Inflammatory macrophage treated with lipopolysaccharide for 1 hour (primary cell): ENCODE results near the gene PLEKHA8.

Experiments
- DNase-seq, 2 donors: peaks; one replicate each; pipeline ENCODE4 v3.0.0-alpha.2; 2020 to 2022

PLEKHA8 gene

GRCh38 chr7:30114536-30115238 is 86.5 kb downstream of the PLEKHA8 start:
- no peak for DNase-seq

- DNase-seq, result no peak
Observed at GRCh38 chr7:30115709-30116297, 87.6 kb downstream of the PLEKHA8 start.

- peak in 1 of 2 donors; percentile 30 for DNase-seq
Observed at GRCh38 chr7:30116771-30117170, 88.6 kb downstream of the PLEKHA8 start.

GRCh38 chr7:30117896-30118295 is 89.7 kb downstream of the PLEKHA8 start:
- DNase-seq, result no peak

DNA sequence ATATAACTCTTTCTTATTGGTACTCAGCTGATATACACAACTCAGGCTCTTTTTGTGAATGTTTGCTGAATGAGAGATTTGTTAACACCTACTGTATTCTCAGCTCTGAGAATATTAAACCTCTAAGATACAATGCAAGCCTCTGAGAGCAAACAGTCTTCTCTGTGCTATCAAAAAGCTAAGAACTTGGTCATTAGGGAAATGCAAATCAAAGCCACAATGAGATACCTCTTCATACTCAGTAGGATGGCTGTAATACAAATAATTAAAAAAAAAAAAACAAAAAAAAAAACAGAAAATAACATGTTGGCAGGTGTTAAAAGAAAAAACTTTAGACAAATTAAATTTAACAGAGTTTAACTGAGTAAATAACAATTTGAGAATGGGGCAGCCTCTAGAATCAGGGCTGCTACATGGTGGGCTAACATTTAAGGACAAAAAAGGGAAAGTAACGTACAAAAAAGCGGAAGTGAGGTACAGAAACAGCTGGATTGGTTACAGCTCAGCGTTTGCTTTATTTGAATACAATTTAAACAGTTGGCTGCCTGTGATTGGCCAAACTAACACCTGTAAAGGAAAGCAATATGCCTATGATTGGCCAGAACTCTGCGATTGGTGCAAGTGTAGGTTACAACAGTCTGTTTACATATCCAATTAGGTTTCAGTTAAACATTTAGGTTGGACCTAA is 91.8 kb downstream of the PLEKHA8 start:
- DNase-seq, result no peak

- DNase-seq, result no peak
Observed at GRCh38 chr7:30133736-30134610, 105.8 kb downstream of the PLEKHA8 start.

DNA sequence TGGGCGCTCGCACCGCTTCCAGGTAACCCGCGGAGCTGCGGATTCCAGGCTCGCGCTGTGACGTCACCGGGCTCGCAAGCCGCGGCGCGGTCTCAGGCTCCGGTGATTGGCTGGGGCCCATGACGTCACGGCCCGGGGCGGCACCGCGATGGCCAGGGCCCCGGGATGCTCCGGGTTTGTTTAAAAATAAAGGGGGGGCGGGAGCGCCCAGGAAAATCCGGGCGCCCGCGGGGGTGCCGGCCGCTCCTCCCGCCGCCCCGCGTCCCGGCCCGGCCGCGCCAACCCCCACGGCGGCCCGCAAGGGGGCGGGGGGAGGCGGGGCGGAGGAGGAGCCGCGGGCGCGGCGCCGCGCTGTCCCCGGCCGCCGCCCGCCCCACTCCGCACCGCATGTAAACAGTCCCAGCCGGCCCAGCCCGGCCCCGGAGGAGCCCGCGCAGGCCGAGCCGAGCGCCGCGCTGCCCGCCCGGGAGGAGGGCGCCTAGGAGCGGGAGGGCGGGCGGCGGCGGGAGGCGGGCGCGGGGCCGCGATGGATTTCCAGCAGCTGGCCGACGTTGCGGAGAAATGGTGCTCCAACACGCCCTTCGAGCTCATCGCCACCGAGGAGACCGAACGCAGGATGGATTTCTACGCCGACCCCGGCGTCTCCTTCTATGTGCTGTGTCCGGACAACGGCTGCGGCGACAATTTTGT is 106.5 kb downstream of the PLEKHA8 start, which contains the start of gene MTURN:
MTURN (plus strand) TSS at position 376 of the 690 bp plus-strand sequence; CDS start at position 527, 151 bp downstream.
- peak; percentile 72 to 85 for DNase-seq

GRCh38 chr7:30135301-30136116 is 107.3 kb downstream of the PLEKHA8 start:
- peak; percentile 37 to 48 for DNase-seq

DNA sequence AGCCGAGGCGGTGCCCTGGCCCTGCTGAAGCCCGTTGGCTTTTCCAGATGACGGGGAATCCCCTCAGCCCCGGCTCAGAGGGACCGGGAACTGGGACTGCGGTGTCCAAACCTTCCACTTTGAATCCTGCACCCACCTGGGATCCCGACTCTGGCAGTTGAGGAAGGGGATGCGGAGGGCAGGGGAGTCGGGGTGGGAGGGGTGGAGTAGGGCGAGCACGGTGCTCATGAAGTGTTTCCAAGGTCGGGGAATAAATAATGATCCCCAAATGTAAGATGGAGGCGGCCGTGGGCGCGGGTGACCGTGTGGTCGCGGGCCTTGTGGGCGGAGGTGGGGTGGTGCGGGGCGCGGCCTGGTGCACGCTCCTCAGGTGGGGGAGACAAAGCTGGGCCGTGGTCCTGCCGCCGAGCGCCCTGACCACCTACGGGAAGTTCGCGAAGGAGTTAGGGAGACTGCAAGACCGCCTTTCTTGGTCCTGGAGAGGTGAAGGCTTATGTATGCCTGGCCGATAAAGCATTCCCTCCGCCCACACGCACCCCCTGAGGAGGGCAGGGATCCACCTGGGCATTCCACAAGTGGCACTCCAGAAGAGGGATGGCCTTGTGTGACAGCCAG is 108.0 kb downstream of the PLEKHA8 start:
- no peak for DNase-seq

GRCh38 chr7:30136743-30137485 is 108.7 kb downstream of the PLEKHA8 start:
- DNase-seq, result no peak

GRCh38 chr7:30139836-30140384 is 111.7 kb downstream of the PLEKHA8 start:
- DNase-seq, result no peak

GRCh38 chr7:30140456-30140855 is 112.2 kb downstream of the PLEKHA8 start:
- DNase-seq, result no peak

DNA sequence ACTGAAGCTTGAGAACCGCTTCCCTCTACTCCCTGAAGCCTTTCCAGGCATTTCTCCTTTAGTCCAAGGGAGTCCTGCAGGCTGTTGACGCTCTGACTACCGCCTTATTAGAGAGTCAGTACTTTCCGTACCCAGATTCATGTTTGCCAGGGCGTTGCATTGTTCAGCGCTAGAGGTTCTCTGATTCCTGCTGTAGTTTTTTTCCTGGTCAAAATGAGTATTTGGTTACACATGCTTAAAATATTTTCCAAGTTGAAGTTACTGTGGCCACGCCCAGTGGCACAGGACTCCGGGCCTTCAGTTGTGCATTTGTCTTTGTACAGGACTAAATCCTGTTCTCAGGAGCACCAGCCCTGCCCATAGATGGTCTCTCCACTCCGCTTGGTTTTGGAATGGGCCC is 114.5 kb downstream of the PLEKHA8 start:
- DNase-seq, result no peak

DNA sequence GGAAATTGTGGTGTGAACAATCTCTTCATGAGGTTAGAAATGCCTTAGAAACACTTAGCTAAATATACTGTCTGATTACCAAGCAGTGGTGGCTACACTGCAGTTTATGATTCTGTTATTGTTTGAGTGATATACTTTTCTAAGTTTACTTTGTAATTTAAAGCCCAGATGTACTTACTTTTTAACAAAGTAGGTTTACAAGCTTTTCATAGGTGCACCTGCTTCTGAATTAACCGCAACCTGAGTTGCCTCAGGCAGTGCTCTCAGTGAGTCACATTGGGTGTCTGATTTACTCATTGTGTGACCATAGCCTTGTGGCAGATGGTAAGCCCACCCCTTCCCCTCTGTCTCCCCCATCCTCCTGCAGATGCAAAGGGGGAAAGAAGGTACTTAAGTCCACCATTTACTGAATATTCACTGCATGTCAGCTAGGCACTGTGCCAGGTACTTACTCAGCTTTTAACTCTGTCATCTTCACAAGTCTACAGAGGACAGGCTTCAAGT is 115.6 kb downstream of the PLEKHA8 start:
- DNase-seq, result no peak

DNA sequence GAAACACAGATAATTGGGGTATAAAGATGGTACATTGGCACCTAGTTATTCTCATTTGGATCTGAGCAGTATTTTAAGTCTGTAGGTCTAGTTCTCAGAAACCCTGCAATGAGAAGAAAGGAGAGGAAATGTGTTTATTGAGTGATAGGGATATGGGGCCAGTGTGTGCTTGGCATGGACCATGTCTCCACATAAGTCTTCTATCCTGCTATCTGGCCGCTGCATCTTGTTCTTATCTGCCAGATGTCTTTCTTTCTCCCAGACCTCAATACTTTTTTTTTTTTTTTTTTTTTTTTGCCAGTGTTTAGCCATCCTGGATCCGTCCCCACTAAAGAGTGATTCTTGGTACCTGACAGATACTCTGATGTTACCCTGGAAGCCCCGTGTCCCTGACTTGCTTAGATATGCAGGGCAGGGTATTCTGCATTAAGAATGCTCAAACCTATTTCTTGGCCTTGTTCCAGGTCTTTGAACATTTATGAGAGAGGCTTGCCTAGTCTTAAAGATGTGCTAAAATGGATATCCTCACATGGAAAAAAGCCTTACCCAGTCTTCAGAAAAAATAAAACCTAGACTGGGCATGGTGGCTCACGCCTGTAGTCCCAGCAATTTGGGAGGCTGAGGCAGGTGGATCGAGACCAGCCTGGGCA is 116.6 kb downstream of the PLEKHA8 start:
- DNase-seq, result no peak

DNA sequence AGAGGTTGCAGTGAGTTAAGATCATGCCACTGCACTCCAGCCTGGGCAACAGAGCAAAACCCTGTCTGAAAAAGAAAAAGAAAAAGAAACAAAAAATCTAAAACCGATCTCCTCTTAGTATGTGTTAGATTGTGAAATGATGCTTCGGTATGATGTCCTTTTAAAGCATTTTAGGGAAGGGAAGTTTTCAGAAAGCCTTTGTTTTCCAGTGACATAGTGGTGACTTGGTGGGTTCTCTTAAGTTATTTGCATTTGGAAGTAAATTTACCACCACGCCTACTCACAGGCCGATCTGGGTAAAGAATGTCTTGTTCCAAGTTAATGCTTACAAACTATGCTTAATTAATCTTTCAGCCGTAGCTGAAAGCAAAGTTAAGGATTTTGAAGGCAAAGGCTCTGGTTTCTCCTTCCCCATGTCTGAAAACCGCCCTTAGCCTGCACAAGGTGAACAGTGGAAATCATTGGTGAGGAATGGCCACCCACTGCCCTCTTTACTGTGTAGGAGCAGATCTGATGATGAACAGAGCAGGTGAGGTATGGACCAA is 117.3 kb downstream of the PLEKHA8 start:
- DNase-seq, result peak; percentile 21 to 39

DNA sequence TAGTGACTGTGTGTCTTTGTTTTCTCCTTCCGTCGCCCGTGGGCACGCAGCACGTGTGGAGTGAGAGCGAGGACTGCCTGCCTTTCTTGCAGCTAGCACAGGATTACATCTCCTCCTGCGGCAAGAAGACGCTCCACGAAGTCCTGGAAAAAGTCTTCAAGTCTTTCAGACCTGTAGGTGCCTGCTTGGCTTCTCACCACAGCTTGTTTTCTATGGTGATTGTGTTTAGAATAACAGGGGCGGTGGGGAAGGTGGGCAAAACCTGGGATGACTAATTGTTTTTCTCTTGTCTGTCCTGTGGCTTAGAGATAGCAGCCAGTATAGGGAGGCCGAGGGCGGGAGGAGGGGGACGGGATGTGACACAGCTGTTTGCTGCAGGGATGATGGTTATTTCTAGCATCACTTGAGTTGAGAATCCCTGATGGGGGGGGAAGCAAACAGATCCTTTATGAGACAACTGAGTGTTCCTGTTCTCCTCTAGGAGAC is 118.0 kb downstream of the PLEKHA8 start:
- no peak for DNase-seq

DNA sequence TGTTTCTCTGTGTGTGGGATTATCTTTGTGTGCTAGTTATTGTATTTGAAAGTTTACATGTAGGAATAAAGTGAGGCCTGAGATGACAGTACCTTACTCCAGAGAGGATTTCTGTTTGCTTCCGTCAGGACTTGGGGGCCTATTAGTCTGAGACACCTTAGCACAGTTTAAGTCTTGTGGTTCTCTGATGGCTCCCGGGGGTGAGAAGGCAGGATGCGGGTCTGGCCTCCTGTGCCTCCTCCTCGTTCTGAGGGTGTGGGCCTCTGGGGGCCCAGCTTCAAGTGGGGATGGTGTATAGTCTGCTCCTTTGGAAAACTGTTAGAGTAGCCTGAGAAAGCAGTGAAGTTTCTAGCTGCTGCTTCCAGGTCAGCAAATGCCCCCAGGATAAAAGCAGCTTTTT is 119.0 kb downstream of the PLEKHA8 start:
- no peak for DNase-seq

- no peak for DNase-seq
Observed at GRCh38 chr7:30147785-30148184, 119.6 kb downstream of the PLEKHA8 start.
